GM18868 (cell line): ENCODE measurements around the gene CD300LB.
"Not testable (repeated sequence)": the region's sequence is repeated elsewhere in the genome, so short reads cannot be mapped to it uniquely, and the experiment has no call there.

Source experiments
- ATAC-seq: cut with Tn5 transposase; IDR thresholded peaks from one replicate; pipeline ENCODE4 v1.9.1; 2021; ENCODE audit warnings: mild to moderate bottlenecking, moderate library complexity; ENCODE audit not compliant: unreplicated experiment

The CD300LB gene

GRCh38 chr17:74527081-74527480 lies 4.2 kb downstream of the CD300LB start:
- no peak for ATAC-seq

DNA sequence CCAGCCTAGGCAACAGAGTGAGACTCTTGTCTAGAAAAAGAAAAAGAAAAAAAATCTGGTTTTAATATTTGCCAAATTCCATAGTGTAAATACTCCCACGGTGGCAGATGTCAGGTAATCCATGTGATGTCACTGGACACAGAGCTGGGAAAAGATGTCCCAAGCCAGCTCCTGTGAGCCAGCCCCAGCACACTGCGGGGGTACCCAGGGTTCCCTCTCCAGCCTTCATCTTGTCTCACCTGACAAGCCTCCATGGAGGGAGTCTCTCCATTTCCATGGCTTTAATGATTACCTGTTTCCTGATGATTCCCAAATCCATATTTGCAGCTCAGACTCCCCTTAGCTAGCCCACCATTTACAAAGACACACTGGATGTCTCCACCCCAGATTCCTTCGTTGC lies 4.6 kb downstream of the CD300LB start:
- ATAC-seq = no peak

- ATAC-seq = no peak
Measured at GRCh38 chr17:74525781-74526288, 5.4 kb downstream of the CD300LB start.

- no peak for ATAC-seq
Measured at GRCh38 chr17:74525465-74525725, 5.9 kb downstream of the CD300LB start.

- no peak for ATAC-seq
Measured at GRCh38 chr17:74524653-74525464, 6.4 kb downstream of the CD300LB start.

DNA sequence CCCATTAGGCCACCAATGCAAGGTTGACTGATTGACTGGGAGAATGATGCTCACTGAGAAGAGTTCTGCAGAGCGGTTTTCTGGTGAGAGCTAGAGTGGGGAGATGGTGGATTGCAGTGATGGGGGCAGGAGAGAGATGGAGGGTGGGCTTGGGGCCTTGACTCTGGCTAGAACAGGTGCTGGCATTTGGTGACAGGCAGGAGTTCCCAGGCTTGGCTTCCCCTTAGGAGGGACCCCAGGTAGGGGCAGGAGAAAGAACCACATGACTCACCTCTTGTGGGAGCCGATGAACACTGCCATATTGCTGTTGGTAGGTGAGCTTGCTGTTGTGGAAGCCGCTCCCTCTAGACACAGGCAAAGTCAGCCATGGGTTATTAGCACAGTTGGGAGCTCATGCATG lies 8.0 kb downstream of the CD300LB start:
- no peak for ATAC-seq

DNA sequence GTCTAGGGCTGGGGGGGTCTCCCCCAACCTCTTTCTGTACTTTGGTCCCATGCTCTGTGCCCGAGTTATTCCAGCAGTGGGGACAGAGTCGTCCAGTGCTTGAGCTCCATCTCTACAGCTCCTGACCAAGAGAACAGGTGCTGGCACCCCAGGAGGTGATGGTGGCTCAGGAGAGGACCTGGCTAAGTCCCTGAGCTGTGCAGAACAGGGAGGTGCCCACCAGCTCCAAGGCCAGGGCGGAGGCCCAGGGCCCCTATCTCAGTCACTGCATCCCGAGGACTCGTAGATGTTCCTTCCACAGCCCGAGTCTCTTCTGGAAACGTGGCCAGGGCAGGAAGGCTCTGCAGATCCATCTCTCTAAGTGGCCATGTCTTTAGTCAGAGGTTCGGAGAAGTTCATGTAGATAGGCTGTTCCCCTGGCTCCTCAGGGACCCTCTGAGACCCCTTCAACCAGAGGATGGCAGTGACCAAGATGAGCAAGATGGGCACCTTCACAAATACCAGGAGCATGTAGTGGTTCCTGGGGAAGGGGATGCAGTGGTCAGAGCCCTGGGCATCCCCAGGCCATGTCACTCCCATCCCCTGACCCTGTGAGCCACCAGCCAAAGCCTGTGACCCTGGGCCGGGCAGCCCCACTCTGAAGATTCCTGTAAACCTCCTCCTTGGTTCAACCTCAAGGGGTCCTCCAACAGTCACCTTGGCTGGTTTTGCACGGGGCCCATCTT lies 8.7 kb downstream of the CD300LB start:
- ATAC-seq = no peak

DNA sequence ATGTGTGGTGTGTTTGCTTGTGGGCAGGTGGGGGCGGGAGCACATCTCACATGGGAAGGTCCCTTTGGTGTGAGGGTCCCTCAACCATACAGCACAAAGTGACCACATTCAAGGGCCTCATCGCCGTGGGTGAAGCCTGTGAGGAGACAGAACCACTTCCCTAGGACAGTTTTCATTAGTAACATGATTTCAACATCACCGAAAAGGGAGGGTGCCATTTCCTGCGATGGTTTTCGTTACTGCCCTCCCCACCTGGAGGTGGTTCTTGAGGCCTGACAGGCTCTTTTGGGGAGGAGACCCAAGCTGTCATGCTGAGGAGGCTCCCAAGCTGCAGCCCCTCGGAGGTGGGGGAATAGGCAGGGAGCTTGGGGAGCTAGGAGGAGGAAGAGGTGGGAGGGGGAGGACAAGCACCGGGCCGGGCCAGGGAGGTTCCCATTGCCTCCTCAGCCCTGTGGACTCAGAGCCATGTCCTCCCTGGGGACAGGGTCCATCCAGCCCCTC lies 9.5 kb downstream of the CD300LB start:
- no peak for ATAC-seq

GRCh38 chr17:74520790-74521480 lies 10.3 kb downstream of the CD300LB start:
- no peak for ATAC-seq

- no peak for ATAC-seq
Measured at GRCh38 chr17:74520016-74520434, 11.2 kb downstream of the CD300LB start.

DNA sequence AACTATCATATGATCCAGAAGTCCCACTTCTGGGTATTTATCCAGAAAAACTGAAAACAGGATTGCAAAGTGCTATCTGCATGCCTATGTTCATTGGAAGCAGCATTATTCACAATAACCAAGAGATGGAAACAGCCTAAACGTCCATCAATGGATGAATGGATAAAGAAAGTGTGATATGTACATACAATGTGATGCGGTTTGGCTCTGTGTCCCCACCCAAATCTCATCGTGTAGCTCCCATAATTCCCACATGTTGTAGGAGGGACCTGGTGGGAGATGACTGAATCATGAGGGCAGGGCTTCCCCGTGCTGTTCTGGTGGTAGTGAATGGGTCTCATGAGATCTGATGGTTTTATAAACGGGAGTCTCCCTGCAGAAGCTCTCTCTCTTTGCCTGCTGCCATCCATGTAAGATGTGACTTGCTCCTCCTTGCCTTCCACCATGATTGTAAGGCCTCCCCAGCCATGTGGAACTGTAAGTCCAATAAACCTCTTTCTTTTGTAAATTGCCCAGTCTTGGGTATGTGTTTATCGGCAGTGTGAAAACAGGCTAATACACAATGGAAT lies 12.8 kb downstream of the CD300LB start:
- ATAC-seq = not testable (repeated sequence)

DNA sequence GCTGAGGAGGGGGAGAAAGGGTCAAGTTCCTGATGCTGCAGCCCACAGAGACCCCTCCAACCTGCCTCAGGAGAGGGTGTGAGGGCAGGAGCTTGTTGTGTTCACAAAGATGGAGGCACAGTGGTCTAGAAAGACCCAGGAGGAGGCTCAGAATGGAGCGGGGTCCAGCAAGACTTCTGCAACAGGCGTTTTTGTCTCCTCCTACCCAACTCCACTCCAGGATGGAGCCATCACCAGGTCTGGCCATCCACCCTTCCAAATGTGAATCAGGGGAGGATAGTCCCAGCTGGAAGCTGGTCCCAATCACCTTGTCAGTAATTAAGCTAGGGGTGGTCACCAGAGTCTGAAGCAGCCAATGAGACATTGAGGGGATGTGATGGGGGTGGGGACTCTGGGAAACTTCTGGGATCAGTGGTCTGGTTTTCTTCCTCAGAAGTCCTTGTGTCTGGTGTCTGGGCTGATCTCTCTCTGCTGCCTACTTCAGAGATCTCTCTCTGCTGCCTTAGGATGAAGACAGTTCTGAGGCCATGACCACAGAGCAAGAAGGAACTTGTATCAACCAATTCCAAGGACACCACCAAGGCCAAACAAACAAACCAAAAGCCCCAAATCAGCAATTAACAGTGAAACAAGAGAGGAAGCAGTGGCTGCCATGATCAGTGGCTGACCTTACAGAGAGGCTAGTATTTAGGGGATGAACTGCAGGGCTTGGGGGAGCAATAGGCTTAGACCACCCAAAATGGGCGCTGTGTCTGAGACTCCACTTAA lies 14.5 kb downstream of the CD300LB start:
- no peak for ATAC-seq

DNA sequence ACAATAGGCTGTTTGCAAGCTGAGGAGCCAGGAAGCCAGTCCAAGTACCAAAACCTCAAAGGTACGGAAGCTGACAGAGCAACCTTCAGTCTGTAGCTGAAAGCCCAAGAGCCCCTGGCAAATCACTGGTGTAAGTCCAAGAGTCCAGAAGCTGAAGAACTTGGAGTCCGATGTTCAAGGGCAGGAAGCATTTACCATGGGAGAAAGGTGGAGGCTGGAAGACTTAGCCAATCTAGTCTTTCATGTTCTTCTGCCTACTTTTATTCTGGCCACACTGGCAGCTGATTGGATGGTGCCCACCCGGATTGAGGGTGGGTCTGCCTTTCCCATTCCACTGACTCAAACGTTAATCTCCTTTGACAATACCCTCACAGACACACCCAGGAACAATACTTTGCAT lies 15.3 kb downstream of the CD300LB start:
- ATAC-seq = no peak

- no peak for ATAC-seq
Measured at GRCh38 chr17:74514632-74515334, 16.5 kb downstream of the CD300LB start.

DNA sequence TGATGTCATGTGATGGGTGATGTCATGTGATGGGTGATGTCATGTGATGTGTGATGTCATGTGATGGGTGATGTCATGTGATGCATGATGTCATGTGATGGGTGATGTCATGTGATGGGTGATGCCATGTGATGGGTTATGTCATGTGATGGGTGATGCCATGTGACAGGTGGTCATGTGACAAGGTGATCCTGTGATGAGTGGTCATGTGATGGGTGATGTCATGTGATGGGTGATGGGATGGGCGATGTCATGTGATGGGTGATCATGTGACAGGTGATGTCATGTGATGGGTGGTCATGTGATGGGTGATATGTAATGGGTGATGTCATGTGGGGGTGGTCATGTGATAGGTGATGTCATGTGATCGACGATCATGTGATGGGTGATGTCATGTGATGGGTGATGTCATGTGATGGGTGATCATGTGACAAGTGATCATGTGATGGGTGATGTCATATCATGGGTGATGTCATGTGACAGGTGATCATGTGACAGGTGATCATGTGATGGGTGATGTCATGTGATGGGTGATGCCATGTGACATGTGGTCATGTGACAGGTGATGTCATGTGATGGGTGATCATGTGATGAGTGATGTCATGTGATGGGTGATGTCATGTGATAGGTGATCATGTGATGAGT lies 17.2 kb downstream of the CD300LB start:
- ATAC-seq = no peak

- ATAC-seq = peak; percentile 79
Measured at GRCh38 chr17:74512624-74513091, 18.6 kb downstream of the CD300LB start.

DNA sequence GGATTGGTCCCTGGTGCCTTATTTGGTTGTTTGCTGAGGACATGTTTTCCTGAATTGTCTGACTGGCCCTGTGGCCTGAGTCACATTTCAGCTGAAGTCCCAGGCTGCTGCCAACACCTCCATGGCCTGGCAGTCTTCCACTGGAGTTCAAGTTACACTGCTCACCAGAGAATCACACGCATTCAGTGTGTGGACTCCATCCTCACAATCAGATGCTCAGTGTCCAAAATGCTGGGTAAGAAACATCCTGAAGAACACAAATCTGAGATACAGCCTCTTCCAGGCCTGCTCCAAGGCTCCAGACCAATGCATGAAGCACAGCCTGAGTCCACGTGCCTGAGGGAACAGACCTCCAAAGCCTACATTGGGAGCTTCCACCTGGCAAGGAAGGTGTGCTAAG lies 19.2 kb downstream of the CD300LB start:
- no peak for ATAC-seq

DNA sequence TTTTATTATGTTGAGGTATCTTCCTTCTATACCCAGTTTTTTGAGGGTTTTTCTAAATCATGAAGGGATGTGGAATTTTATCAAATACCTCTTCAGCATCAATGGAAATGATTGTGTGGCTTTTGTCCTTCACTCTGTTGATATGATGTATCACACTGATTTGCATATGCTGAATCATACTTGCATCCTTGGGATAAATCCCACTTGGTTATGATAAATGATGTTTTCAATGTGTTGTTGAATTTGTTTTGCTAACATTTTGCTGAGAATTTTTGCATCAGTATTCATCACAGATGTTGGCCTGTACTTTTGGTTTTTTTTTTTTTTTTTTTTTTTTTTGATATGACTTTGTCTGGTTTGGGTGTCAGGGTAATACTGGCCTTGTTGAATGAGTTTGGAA lies 23.1 kb downstream of the CD300LB start:
- ATAC-seq = no peak

- not testable (repeated sequence) for ATAC-seq
Measured at GRCh38 chr17:74503949-74504348, 27.3 kb downstream of the CD300LB start.
